K562 (cell line): Measurements from ENCODE around the gene CRYBG2. TPM values are rescaled to one million over a fixed set of nuclear protein-coding genes. Genes with fewer than 3 reads are reported as not detected.

ENCODE experiments used
- ATAC-seq: fragments of 200-7000 bp; cut with Tn5 transposase; 3 replicates; pipeline ENCODE4 v1.9.1; 2020; ENCODE audit warnings: moderate library complexity
- BruUV-seq: library from RNA; stranded (reverse); fragments of 400-500 nt; replicated peaks from 2 replicates; lab custom pipeline; 2021; lab: Mats Ljungman, UMichigan
- CTCF ChIA-PET: fragments of 300-600 bp; formaldehyde crosslinking; extraction: SDS; loops from one replicate; lab custom pipeline; 2021; ENCODE audit warnings: low intra/inter-chr PET ratio; lab: Yijun Ruan, JAX
- POLR2A ChIA-PET: fragments of 300-600, 350-650 bp; sonication (Branson Sonifier 250); formaldehyde crosslinking; extraction: SDS; loops from one replicate; lab custom pipeline; 2021; ENCODE audit warnings: antibody characterized with exemption, inconsistent platforms; lab: Yijun Ruan, JAX
- DNase-seq, 4 experiments: peaks; one replicate each; pipeline versions ENCODE4 v3.0.0 to v3.0.0-alpha.2; 2011 to 2018; ENCODE audit warnings: low spot score in 3 of 4, mixed read lengths in 3 of 4; ENCODE audit errors: extremely low read depth in 1 of 4
- FAIRE-seq: peaks from 2 replicates; lab custom pipeline; 2011; peaks lifted over from hg19 to GRCh38; lab: Jason Lieb, UNC
- H2AFZ ChIP-seq: 2 replicates; pipeline ENCODE4 v1.6.0; 2011; ENCODE audit warnings: low read depth, low read length, control low read depth, inconsistent platforms
- H3K27ac ChIP-seq: fragments of 200-600 bp; 3 replicates; pipeline ENCODE4 v1.8.0; 2011; ENCODE audit warnings: low read depth, mild to moderate bottlenecking, control low read depth, inconsistent platforms, low read length, moderate library complexity, mixed read lengths; ENCODE audit errors: extremely low read depth
- H3K27me3 ChIP-seq, 2 experiments: fragments of 300-600 bp in 1 of 2; 2 replicates in 1 of 2; 3 replicates in 1 of 2; pipeline versions ENCODE4 v1.6.0 to v1.8.0; 2011; ENCODE audit warnings: inconsistent platforms in 2 of 2, low read length in 2 of 2, mild to moderate bottlenecking in 1 of 2, mixed read lengths in 1 of 2, moderate library complexity in 1 of 2; ENCODE audit not compliant: control insufficient read depth in 2 of 2, insufficient read depth in 2 of 2
- H3K36me3 ChIP-seq: fragments of 300-600 bp; 3 replicates; pipeline ENCODE4 v1.8.0; 2011; ENCODE audit warnings: mild to moderate bottlenecking, low read length, inconsistent platforms; ENCODE audit not compliant: control insufficient read depth, insufficient read depth
- H3K4me1 ChIP-seq, 2 experiments: fragments of 200-600 bp in 1 of 2; replicated peaks in 1 of 2; 2 replicates in 1 of 2; 3 replicates in 1 of 2; pipeline versions ENCODE4 v1.5.1 to v1.8.0; 2011; ENCODE audit warnings: inconsistent platforms in 2 of 2, low read length in 2 of 2, mild to moderate bottlenecking in 1 of 2, mixed read lengths in 1 of 2, moderate library complexity in 1 of 2; ENCODE audit not compliant: control insufficient read depth in 2 of 2, insufficient read depth in 2 of 2
- H3K4me2 ChIP-seq: 2 replicates; pipeline ENCODE4 v1.6.1; 2011; ENCODE audit warnings: low read length, control low read depth, inconsistent platforms, mixed read lengths; ENCODE audit not compliant: insufficient read depth
- H3K4me3 ChIP-seq: fragments of 200-600 bp; sonication (generic), shearing (Covaris generic); 2 replicates; pipeline ENCODE4 v1.5.1; 2016; ENCODE audit warnings: control low read depth, inconsistent platforms
- H3K79me2 ChIP-seq: fragments of 200-600 bp; 3 replicates; pipeline ENCODE4 v1.8.0; 2011; ENCODE audit warnings: low read length, inconsistent platforms; ENCODE audit not compliant: control insufficient read depth, insufficient read depth
- H3K9ac ChIP-seq, 2 experiments: 2 replicates each; pipeline versions ENCODE4 v1.6.0 to v1.6.1; 2011; ENCODE audit warnings: low read depth in 2 of 2, low read length in 2 of 2, control low read depth in 1 of 2, inconsistent platforms in 1 of 2, mild to moderate bottlenecking in 1 of 2, mixed read lengths in 1 of 2; ENCODE audit not compliant: insufficient read depth in 1 of 2
- H3K9me1 ChIP-seq: one replicate; pipeline ENCODE4 v1.6.0; 2011; ENCODE audit warnings: inconsistent platforms, mild to moderate bottlenecking, low read length, moderate library complexity; ENCODE audit not compliant: control insufficient read depth, insufficient read depth
- H3K9me3 ChIP-seq: replicated peaks from 2 replicates; pipeline ENCODE4 v1.5.1; 2011; ENCODE audit warnings: low read depth, low read length, inconsistent platforms; ENCODE audit not compliant: control insufficient read depth, insufficient read depth
- H4K20me1 ChIP-seq: replicated peaks from 2 replicates; pipeline ENCODE4 v1.6.1; 2011; ENCODE audit warnings: low read length, inconsistent platforms, mixed read lengths; ENCODE audit not compliant: control insufficient read depth, insufficient read depth
- EGR1 ChIP-seq: fragments of 450-650 bp; conservative IDR thresholded peaks from 2 replicates; pipeline ENCODE4 v1.6.1; 2017; ENCODE audit warnings: mild to moderate bottlenecking
- EHMT2 ChIP-seq: fragments of 450-650 bp; IDR thresholded peaks from 2 replicates; pipeline ENCODE4 v1.6.1; 2018; ENCODE audit warnings: antibody characterized with exemption
- GABPA ChIP-seq: fragments of 200-800 bp; sonication (Bioruptor generic); conservative IDR thresholded peaks from 2 replicates; pipeline ENCODE4 v1.6.1; 2016; ENCODE audit warnings: low read depth, missing genetic modification characterization, missing compliant biosample characterization
- HCFC1 ChIP-seq: IDR thresholded peaks from 2 replicates; pipeline ENCODE4 v1.6.1; 2012; ENCODE audit warnings: low read depth, low read length, improper control_type of control experiment
- NFIC ChIP-seq: fragments of 450-650 bp; IDR thresholded peaks from 2 replicates; pipeline ENCODE4 v1.6.1; 2017; ENCODE audit warnings: mild to moderate bottlenecking, inconsistent platforms
- POLR2A ChIP-seq: fragments of 450-650 bp; conservative IDR thresholded peaks from 2 replicates; pipeline ENCODE4 v1.6.1; 2016
- POLR2G ChIP-seq: fragments of 200-400 bp; formaldehyde crosslinking; IDR thresholded peaks from 2 replicates; pipeline ENCODE4 v1.6.1; 2017; ENCODE audit warnings: low read depth, mild to moderate bottlenecking, antibody characterized with exemption, low read length, moderate library complexity
- SRF ChIP-seq, 2 experiments: fragments of 250-450, 450-650 bp in 1 of 2; sonication (Bioruptor Pico) in 1 of 2; sonication (generic) in 1 of 2; formaldehyde crosslinking; IDR thresholded peaks; 2 replicates each; pipeline versions ENCODE4 v1.5.0 to v1.5.1; 2020 to 2022; ENCODE audit warnings: mild to moderate bottlenecking in 1 of 2, missing genetic modification reagents in 1 of 2
- SRSF3 ChIP-seq: fragments of 200-400 bp; formaldehyde crosslinking; IDR thresholded peaks from 2 replicates; pipeline ENCODE4 v1.6.1; 2016; ENCODE audit warnings: mild to moderate bottlenecking, low read length, moderate library complexity; ENCODE audit not compliant: insufficient read depth
- SUPT5H ChIP-seq: fragments of 450-650 bp; IDR thresholded peaks from 2 replicates; pipeline ENCODE4 v1.6.1; 2016
- TGIF2 ChIP-seq: sonication (generic); formaldehyde crosslinking; IDR thresholded peaks from 2 replicates; pipeline ENCODE4 v1.8.1; 2022; ENCODE audit warnings: mild to moderate bottlenecking, missing genetic modification reagents, moderate library complexity
- WHSC1 ChIP-seq: IDR thresholded peaks from one replicate; pipeline ENCODE4 v1.6.1; 2012; ENCODE audit warnings: low read length, control low read depth, inconsistent platforms
- ZFP30 ChIP-seq: fragments of 250-450 bp; sonication (Bioruptor Pico); IDR thresholded peaks from 2 replicates; pipeline ENCODE4 v1.8.0; 2022; ENCODE audit warnings: moderate library complexity, mild to moderate bottlenecking, inconsistent platforms, borderline replicate concordance
- WGBS: fragments of 100-300 bp; shearing (Covaris generic); methylation state at CpG from one replicate; pipeline ENCODE4 v1.1.6; 2016; ENCODE audit warnings: low coverage, mixed read lengths; ENCODE audit not compliant: insufficient coverage; ENCODE audit errors: missing lambda C conversion rate; 5-methylcytosine and 5-hydroxymethylcytosine counted together
- in situ Hi-C: fragments of 300-500 bp; cut with MboI; formaldehyde crosslinking; loops from 4 replicates; pipeline ENCODE4 v1.15.0; 2018; ENCODE audit warnings: inconsistent platforms, mixed read lengths
- intact Hi-C: fragments of 100-400 bp; cut with micrococcal nuclease; formaldehyde crosslinking; loops from 2 replicates; pipeline ENCODE4 v1.14.2; 2022
- polyA plus RNA-seq, 8 experiments: library from polyadenylated mRNA; depleted of rRNA in 4 of 8; stranded (reverse) in 5 of 8; unstranded in 3 of 8; fragments of >200 nt; fragmentation: Nextera tagmentation in 2 of 8; fragmentation: Illumina TruSeq in 1 of 8; extraction: Ambion mirVana in 2 of 8; extraction: Trizol in 1 of 8; gene quantifications; 2 replicates each; pipeline versions ENCODE4 v1.2.1 to v1.2.3, GENCODE V29; 2011 to 2014; ENCODE audit warnings: inconsistent platforms in 1 of 8, missing spikeins in 1 of 8
- total RNA-seq, 7 experiments: library from RNA; depleted of rRNA in 6 of 7; stranded (reverse); fragments of >200 nt in 6 of 7; fragmentation: Illumina TruSeq in 2 of 7; extraction: Trizol in 2 of 7; gene quantifications; 2 replicates each; pipeline versions ENCODE4 v1.2.1 to v1.2.3, GENCODE V29; 2011 to 2021; ENCODE audit warnings: low replicate concordance in 1 of 7
- TF ChIP-seq, protein P1 (sequence below): fragments of 450-650 bp; formaldehyde crosslinking; conservative IDR thresholded peaks from 2 replicates; pipeline ENCODE4 v1.4.0; 2022; ENCODE audit warnings: mild to moderate bottlenecking, missing genetic modification characterization

CRYBG2 gene
- total and polyA plus RNA-seq, 9 of the 15 experiments (the other 6 are each of a cell fraction or from before 2014, with no cell fraction given): 0.39 to 8.5 (median 3.7) TPM

DNA sequence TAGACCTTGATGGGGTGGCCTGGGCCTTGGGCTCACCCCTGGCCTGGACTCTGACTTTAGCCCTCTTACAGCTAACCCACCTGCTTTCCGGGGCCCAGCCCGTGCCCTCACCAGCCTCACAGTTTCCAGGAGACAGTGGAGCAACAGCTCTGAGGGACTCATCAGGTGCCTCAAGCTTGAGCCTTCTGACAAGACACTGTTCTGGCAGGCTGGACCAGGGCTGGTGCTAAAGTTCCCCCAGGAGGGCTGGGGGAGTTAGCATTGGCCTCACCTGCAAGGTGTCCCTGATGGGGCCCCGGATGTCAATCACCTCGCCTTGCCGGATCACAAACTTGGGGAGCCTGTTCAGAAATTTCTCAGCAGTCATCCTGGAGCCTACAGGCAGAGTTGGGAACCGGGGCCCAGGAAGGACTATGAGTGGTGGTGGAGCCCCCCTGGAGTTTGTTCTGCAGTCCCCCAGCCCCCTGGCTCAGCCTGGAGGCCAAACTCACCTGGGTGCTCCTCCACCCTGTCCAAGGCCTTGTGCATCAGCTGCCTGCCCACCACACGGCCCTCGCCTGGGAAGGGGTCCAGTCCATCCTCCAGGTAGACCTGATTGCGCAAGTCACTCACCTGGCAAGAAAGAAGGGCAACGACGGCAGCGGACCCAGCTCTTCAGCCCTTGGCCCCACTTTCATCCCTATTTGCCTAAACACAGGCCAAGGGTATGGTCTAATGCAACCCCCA, 69.9 kb downstream of the CRYBG2 start (continued):
- TF ChIP-seq WHSC1 (peak; percentile 26), TGIF2 (CRISPR knock-in tag) (no peak), EHMT2 (no peak), POLR2G (peak; percentile 70), HCFC1 (no peak)
- TF ChIP-seq, all 486 proteins: peak for 6

DNA sequence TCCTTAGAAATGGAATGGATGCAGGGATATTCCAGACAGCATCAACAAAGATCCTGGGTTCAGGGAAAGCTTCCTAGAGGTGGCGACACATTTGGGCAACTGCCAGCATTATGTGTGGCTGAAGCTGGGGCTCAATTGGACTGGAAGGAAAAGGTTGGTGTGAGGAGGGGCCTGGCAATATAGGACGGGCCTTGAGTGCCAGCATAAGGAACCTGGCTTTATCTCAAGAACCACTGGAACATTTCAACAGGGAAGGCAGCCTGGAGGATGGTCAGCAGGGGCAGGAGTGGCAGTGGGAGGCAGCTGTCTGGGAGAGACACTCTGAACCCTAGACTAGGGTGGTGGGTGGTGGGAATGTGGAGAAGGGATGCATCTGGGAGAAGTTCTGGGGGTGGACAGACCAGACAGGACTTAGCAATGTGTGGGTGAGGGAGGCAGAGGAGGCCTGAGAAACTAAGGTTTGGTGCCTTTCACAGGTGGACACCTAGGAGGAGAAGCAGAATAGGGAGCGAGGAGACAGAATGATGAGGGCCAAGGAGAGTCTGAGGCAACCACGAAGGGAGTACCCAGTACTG, 70.6 kb downstream of the CRYBG2 start:
- Histone ChIP-seq H3K9me3 (no peaks in the 10 kb centered on the region), H3K9me1 (peaks cover 5% of the 10 kb centered on the region), H3K4me2 (no peak overlapping the region), H3K36me3 (peaks cover 46% of the 10 kb centered on the region), H3K4me1 (peaks cover 85 to 99% of the 10 kb centered on the region in 2 experiments), H2AFZ (no peak overlapping the region), H3K9ac (peak overlapping the region in 1 of 2 experiments; percentile 61; a peak in 1 of 4 replicates), H4K20me1 (0 out of 2 replicates have a peak, but pooled peaks cover 4% of the 10 kb centered on the region), H3K27ac (peak overlapping the region; percentile 86), H3K27me3 (no peaks in the 10 kb centered on the region), H3K4me3 (no peak overlapping the region), H3K79me2 (peaks cover 24% of the 10 kb centered on the region; the same call in 2 of the 3 replicates)
- in situ Hi-C loops: no loop called here
- CTCF ChIA-PET: interaction anchor here (0.9 kb wide), 1 partner anchor 81 kb away, joined by 3 read pairs; no protein-coding TSS in a partner anchor
- FAIRE-seq: no peak
- BruUV-seq: no TSS peak
- TF ChIP-seq ZFP30 (CRISPR knock-in tag) (no peak), NFIC (peak; percentile 61), EGR1 (0 out of 2 replicates have a peak, but pooled peaks have one; percentile 28), GABPA (tag) (no peak), POLR2A (peak; percentile 41; the same call in 1 of the 2 replicates), SRF (CRISPR knock-in tag; IDR thresholded peaks at IDR 0.05) (peak in 1 of 2 experiments; percentile 35; a peak in 1 of 4 replicates), SRSF3 (no peak), SUPT5H (peak; percentile 55; the same call in 1 of the 2 replicates)
- TF ChIP-seq, protein P1, sequence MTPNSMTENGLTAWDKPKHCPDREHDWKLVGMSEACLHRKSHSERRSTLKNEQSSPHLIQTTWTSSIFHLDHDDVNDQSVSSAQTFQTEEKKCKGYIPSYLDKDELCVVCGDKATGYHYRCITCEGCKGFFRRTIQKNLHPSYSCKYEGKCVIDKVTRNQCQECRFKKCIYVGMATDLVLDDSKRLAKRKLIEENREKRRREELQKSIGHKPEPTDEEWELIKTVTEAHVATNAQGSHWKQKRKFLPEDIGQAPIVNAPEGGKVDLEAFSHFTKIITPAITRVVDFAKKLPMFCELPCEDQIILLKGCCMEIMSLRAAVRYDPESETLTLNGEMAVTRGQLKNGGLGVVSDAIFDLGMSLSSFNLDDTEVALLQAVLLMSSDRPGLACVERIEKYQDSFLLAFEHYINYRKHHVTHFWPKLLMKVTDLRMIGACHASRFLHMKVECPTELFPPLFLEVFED (CRISPR knock-in tag): 0 out of 2 replicates have a peak, but pooled peaks have one; percentile 6
- 72% methylated on average over 4 of the region's 4 CpGs for WGBS
- POLR2A ChIA-PET: interaction anchor here (0.7 to 1.8 kb wide), 3 partner anchors 12 to 121 kb away, joined by 3 to 8 read pairs (median 4); no protein-coding TSS in a partner anchor
- no peak for ATAC-seq
- DNase-seq: peak in 1 of 4 experiments; percentile 25
- intact Hi-C loops: no loop called here
